PC-9 (cell line): ENCODE results near the gene ARL6IP5.

Experiments
- EZH2 ChIP-seq: fragments of 200-600 bp; sonication (generic); IDR thresholded peaks from 2 replicates; pipeline ENCODE4 v1.8.0; 2017; ENCODE audit warnings: antibody characterized with exemption, low read depth
- TF ChIP-seq, protein P1 (sequence below): fragments of 200-600 bp; sonication (generic); conservative IDR thresholded peaks from 2 replicates; pipeline ENCODE4 v1.6.1; 2017; ENCODE audit warnings: mixed run types, antibody characterized with exemption, mild to moderate bottlenecking, moderate library complexity

DNA sequence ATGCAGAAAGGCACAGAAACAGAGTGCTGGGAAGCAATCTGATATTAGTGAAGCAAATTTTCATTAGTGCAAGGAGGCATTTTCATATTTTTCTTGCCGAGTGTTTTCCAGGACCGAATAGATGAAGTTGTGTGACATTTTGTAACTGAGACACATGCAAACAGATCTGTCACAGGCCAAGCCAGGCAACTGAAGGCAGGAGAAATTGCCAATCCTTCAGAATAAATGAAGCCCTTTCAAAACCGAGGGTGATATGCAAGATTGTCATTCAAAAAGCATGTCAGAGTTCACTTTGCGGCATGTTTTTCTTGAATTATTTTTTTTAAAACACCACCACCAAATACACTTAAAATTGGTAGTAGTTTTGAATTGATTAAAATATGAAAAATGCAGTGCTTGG, 31.4 kb downstream of the ARL6IP5 start:
- TF ChIP-seq, protein P1, sequence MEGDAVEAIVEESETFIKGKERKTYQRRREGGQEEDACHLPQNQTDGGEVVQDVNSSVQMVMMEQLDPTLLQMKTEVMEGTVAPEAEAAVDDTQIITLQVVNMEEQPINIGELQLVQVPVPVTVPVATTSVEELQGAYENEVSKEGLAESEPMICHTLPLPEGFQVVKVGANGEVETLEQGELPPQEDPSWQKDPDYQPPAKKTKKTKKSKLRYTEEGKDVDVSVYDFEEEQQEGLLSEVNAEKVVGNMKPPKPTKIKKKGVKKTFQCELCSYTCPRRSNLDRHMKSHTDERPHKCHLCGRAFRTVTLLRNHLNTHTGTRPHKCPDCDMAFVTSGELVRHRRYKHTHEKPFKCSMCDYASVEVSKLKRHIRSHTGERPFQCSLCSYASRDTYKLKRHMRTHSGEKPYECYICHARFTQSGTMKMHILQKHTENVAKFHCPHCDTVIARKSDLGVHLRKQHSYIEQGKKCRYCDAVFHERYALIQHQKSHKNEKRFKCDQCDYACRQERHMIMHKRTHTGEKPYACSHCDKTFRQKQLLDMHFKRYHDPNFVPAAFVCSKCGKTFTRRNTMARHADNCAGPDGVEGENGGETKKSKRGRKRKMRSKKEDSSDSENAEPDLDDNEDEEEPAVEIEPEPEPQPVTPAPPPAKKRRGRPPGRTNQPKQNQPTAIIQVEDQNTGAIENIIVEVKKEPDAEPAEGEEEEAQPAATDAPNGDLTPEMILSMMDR, result no peak
- TF ChIP-seq EZH2, result no peak
